AG10803 (cell line): Measurements from ENCODE around the gene EFCAB9.
A peak's percentile ranks its signal among the peaks of the same experiment; 100 is the strongest.

Experiments used
- DNase-seq: peaks from one replicate; pipeline ENCODE4 v3.0.0; 2010; ENCODE audit warnings: low read depth
- H3K4me3 ChIP-seq: 2 replicates; pipeline ENCODE4 v1.5.1; 2011; ENCODE audit warnings: mild to moderate bottlenecking, low read length, control low read depth
- CTCF ChIP-seq: conservative IDR thresholded peaks from 2 replicates; pipeline ENCODE4 v1.5.1; 2011; ENCODE audit warnings: mild to moderate bottlenecking, low read length, control low read depth, inconsistent platforms

The EFCAB9 gene

GRCh38 chr5:172193872-172194271 is at the start of gene EFCAB9:
Gene EFCAB9, plus strand, starts transcription at chr5:172194172. Its CDS starts 1 bp downstream, at chr5:172194173.
- no peak for TF ChIP-seq CTCF
- DNase-seq, result no peak
- no peak within 1 kb of the TSS for H3K4me3 ChIP-seq

GRCh38 chr5:172144291-172144815 is 49.6 kb upstream of the EFCAB9 start:
- TF ChIP-seq CTCF, result no peak
- no peak overlapping the region for H3K4me3 ChIP-seq
- peak; percentile 21 for DNase-seq

- no peak for TF ChIP-seq CTCF
- H3K4me3 ChIP-seq, result no peak overlapping the region
Observed at GRCh38 chr5:172144931-172145869, 48.8 kb upstream of the EFCAB9 start.

GRCh38 chr5:172145870-172146747 is 47.9 kb upstream of the EFCAB9 start:
- no peak overlapping the region for H3K4me3 ChIP-seq
- DNase-seq, result no peak

More at GRCh38 chr5:172144931-172145869, 48.8 kb upstream of the EFCAB9 start:
- no peak for DNase-seq

GRCh38 chr5:172146748-172147092 is 47.3 kb upstream of the EFCAB9 start:
- TF ChIP-seq CTCF, result no peak
- no peak for DNase-seq
- H3K4me3 ChIP-seq, result no peak overlapping the region

More at GRCh38 chr5:172145870-172146747, 47.9 kb upstream of the EFCAB9 start:
- TF ChIP-seq CTCF, result no peak

GRCh38 chr5:172147857-172148256 is 46.1 kb upstream of the EFCAB9 start:
- H3K4me3 ChIP-seq, result no peak overlapping the region
- no peak for TF ChIP-seq CTCF

More at GRCh38 chr5:172147857-172148256, 46.1 kb upstream of the EFCAB9 start:
- no peak for DNase-seq
